T follicular helper cell (primary cell): ENCODE results near the gene DDX10.

Experiments used
- DNase-seq: peaks from one replicate; pipeline ENCODE4 v3.0.0-alpha.2; 2020; ENCODE audit warnings: low read depth

DDX10 gene

GRCh38 chr11:108983636-108984420 is 319.0 kb downstream of the DDX10 start:
- no peak for DNase-seq

- no peak for DNase-seq
Measured at GRCh38 chr11:108984523-108984922, 319.7 kb downstream of the DDX10 start.

GRCh38 chr11:108985236-108985944 is 320.5 kb downstream of the DDX10 start:
- no peak for DNase-seq

- no peak for DNase-seq
Measured at GRCh38 chr11:108985945-108986279, 321.0 kb downstream of the DDX10 start.
